SK-N-SH (cell line): Measurements from ENCODE around the gene NIPAL3. TPM values are rescaled to one million over a fixed set of nuclear protein-coding genes. Genes with fewer than 3 reads are reported as not detected.

Source experiments
- CTCF ChIA-PET: fragments of 300-600, 350-600 bp; formaldehyde crosslinking; extraction: SDS; loops from one replicate; lab custom pipeline; 2021; lab: Yijun Ruan, JAX
- POLR2A ChIA-PET: fragments of 350-600 bp; sonication (Branson Sonifier 250); formaldehyde crosslinking; extraction: SDS; loops from one replicate; lab custom pipeline; 2020; ENCODE audit warnings: antibody characterized with exemption, inconsistent platforms; lab: Yijun Ruan, JAX
- DNase-seq: peaks from one replicate; pipeline ENCODE4 v3.0.0; 2012
- H2AFZ ChIP-seq: fragments of 200-600 bp; sonication (generic); 2 replicates; pipeline ENCODE4 v1.8.1; 2016; ENCODE audit warnings: antibody characterized with exemption, mild to moderate bottlenecking, low read depth
- H3F3A ChIP-seq: fragments of 200-600 bp; sonication (generic); replicated peaks from 2 replicates; pipeline ENCODE3; 2016; ENCODE audit warnings: antibody characterized with exemption, mild to moderate bottlenecking; ENCODE audit not compliant: insufficient read depth
- H3K27ac ChIP-seq, 2 experiments: fragments of 200-500 bp in 1 of 2; fragments of 200-600 bp in 1 of 2; sonication (Bioruptor generic) in 1 of 2; sonication (generic), shearing (Covaris generic) in 1 of 2; 2 replicates each; pipeline versions ENCODE4 v1.5.1 to v1.6.1; 2014 to 2016; ENCODE audit warnings: low read depth in 2 of 2, inconsistent platforms in 1 of 2, low read length in 1 of 2, mild to moderate bottlenecking in 1 of 2, mixed read lengths in 1 of 2
- H3K27me3 ChIP-seq: fragments of 200-600 bp; sonication (generic), shearing (Covaris generic); 2 replicates; pipeline ENCODE4 v1.6.1; 2016; ENCODE audit warnings: mixed run types; ENCODE audit not compliant: insufficient read depth
- H3K36me3 ChIP-seq, 2 experiments: fragments of 200-500 bp in 1 of 2; fragments of 200-600 bp in 1 of 2; sonication (Bioruptor generic) in 1 of 2; sonication (generic) in 1 of 2; replicated peaks in 1 of 2; 2 replicates each; pipeline versions ENCODE3 to v1.5.1; 2014 to 2016; ENCODE audit warnings: low read length in 1 of 2, mild to moderate bottlenecking in 1 of 2; ENCODE audit not compliant: insufficient read depth in 2 of 2, control insufficient read depth in 1 of 2
- H3K4me1 ChIP-seq, 2 experiments: fragments of 200-500 bp in 1 of 2; fragments of 200-600 bp in 1 of 2; sonication (Bioruptor generic) in 1 of 2; sonication (generic), shearing (Covaris generic) in 1 of 2; 2 replicates each; pipeline versions ENCODE4 v1.5.1 to v1.6.1; 2014 to 2016; ENCODE audit warnings: low read depth in 1 of 2, low read length in 1 of 2, mixed run types in 1 of 2; ENCODE audit not compliant: insufficient read depth in 2 of 2, control insufficient read depth in 1 of 2
- H3K4me2 ChIP-seq: fragments of 200-600 bp; sonication (generic), shearing (Covaris generic); 2 replicates; pipeline ENCODE4 v1.6.1; 2017; ENCODE audit warnings: mixed run types
- H3K4me3 ChIP-seq, 2 experiments: fragments of 200-500 bp in 1 of 2; fragments of 200-600 bp in 1 of 2; sonication (Bioruptor generic) in 1 of 2; sonication (generic), shearing (Covaris generic) in 1 of 2; 2 replicates each; pipeline versions ENCODE4 v1.5.1 to v1.8.1; 2014 to 2016; ENCODE audit warnings: low read depth in 2 of 2, inconsistent platforms in 1 of 2, low read length in 1 of 2, mild to moderate bottlenecking in 1 of 2, mixed read lengths in 1 of 2, moderate library complexity in 1 of 2
- H3K79me2 ChIP-seq: fragments of 200-600 bp; sonication (generic); 2 replicates; pipeline ENCODE4 v1.8.1; 2017; ENCODE audit warnings: mild to moderate bottlenecking; ENCODE audit not compliant: insufficient read depth
- H3K9ac ChIP-seq: fragments of 200-600 bp; sonication (generic); 2 replicates; pipeline ENCODE4 v1.6.1; 2017; ENCODE audit warnings: mixed run types
- H3K9me2 ChIP-seq: fragments of 200-600 bp; sonication (generic); 2 replicates; pipeline ENCODE4 v1.6.1; 2017; ENCODE audit warnings: mixed run types
- H3K9me3 ChIP-seq: fragments of 200-600 bp; sonication (generic); 2 replicates; pipeline ENCODE4 v1.6.1; 2017; ENCODE audit warnings: mixed run types, mild to moderate bottlenecking, moderate library complexity
- H4K20me1 ChIP-seq: fragments of 200-600 bp; sonication (generic); 2 replicates; pipeline ENCODE4 v1.6.1; 2017; ENCODE audit warnings: mild to moderate bottlenecking, mixed run types; ENCODE audit not compliant: insufficient read depth
- EP300 ChIP-seq, 2 experiments: IDR thresholded peaks; 2 replicates each; pipeline versions ENCODE4 v1.4.0 to v1.6.1; 2012; ENCODE audit warnings: borderline replicate concordance in 1 of 2, low read depth in 1 of 2, low read length in 1 of 2
- EZH2phosphoT487 ChIP-seq: fragments of 200-600 bp; sonication (generic); IDR thresholded peaks from 2 replicates; pipeline ENCODE4 v1.6.1; 2017; ENCODE audit warnings: low read depth, mixed run types, mild to moderate bottlenecking, antibody characterized with exemption, moderate library complexity, borderline replicate concordance
- FOSL2 ChIP-seq: IDR thresholded peaks from 2 replicates; pipeline ENCODE4 v1.4.0; 2012; ENCODE audit warnings: low read depth, mild to moderate bottlenecking, moderate library complexity, borderline replicate concordance
- GATA2 ChIP-seq: sonication (generic); formaldehyde crosslinking; IDR thresholded peaks from 2 replicates; pipeline ENCODE4 v1.5.0; 2020; ENCODE audit warnings: mild to moderate bottlenecking, missing genetic modification reagents
- NFIC ChIP-seq: IDR thresholded peaks from 2 replicates; pipeline ENCODE4 v1.4.0; 2012; ENCODE audit warnings: borderline replicate concordance
- NRF1 ChIP-seq: IDR thresholded peaks from 2 replicates; pipeline ENCODE4 v1.6.1; 2012; ENCODE audit warnings: low read depth, mild to moderate bottlenecking, low read length
- RAD21 ChIP-seq: IDR thresholded peaks from 2 replicates; pipeline ENCODE4 v1.6.1; 2012; ENCODE audit warnings: mild to moderate bottlenecking, low read length
- RCOR1 ChIP-seq: fragments of 150-350 bp; IDR thresholded peaks from 2 replicates; pipeline ENCODE4 v1.6.1; 2017; ENCODE audit warnings: antibody characterized with exemption, low read length
- RFX5 ChIP-seq: IDR thresholded peaks from 2 replicates; pipeline ENCODE4 v1.6.1; 2012; ENCODE audit warnings: mild to moderate bottlenecking, improper control_type of control experiment, low read length
- SIN3A ChIP-seq: IDR thresholded peaks from 2 replicates; pipeline ENCODE4 v1.6.1; 2012; ENCODE audit warnings: low read depth, mild to moderate bottlenecking, low read length, moderate library complexity, borderline replicate concordance
- TAF1 ChIP-seq: IDR thresholded peaks from 2 replicates; pipeline ENCODE4 v1.6.1; 2012; ENCODE audit warnings: low read depth, mild to moderate bottlenecking, low read length, moderate library complexity, borderline replicate concordance
- WGBS: methylation state at CpG from one replicate; pipeline ENCODE4 v1.1.6; 2017; ENCODE audit warnings: low lambda C conversion rate; 5-methylcytosine and 5-hydroxymethylcytosine counted together
- polyA plus RNA-seq, 3 experiments: library from polyadenylated mRNA; depleted of rRNA; stranded (reverse); fragments of >200 nt; gene quantifications; 2 replicates each; pipeline ENCODE4 v1.2.3, GENCODE V29; 2012
- TF ChIP-seq, protein P1 (sequence below): IDR thresholded peaks from 2 replicates; pipeline ENCODE4; 2012
- TF ChIP-seq, protein P2 (sequence below): fragments of 150-350 bp; IDR thresholded peaks from 2 replicates; pipeline ENCODE4 v1.6.1; 2017; ENCODE audit warnings: antibody characterized with exemption, low read length, low read depth, borderline replicate concordance

NIPAL3 gene
- polyA plus RNA-seq, 1 of the 3 experiments (the other 2 are of a cell fraction), result 20.3 TPM

DNA sequence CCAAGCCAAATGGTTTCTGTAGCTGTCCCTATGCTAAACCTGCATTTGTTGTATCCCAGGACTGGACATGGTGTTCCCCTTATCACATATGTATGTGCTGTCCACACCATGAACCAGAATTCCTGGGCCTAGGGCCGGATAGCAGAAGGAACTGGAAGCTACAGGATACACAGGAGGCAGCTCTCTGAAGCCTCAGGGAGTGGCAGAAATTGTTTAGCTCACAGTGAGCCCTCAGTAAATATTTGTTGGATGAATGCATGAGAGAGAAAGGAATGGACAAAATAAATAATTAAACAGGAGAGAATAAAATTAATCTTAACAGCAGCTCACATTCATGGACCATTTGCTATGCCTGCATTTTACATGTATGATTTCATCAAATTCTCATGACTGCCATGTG, 2.1 kb downstream of the NIPAL3 start:
- H3K27ac ChIP-seq, result peak overlapping the region in 1 of 2 experiments; percentile 82; a peak in 2 of 4 replicates
- CTCF ChIA-PET, result interaction anchor here (0.7 to 2.9 kb wide), 5 partner anchors 8 to 26 kb away, joined by 3 to 18 read pairs (median 6); no protein-coding TSS in a partner anchor
- no peak for DNase-seq
- POLR2A ChIA-PET, result no interaction called here
- peaks cover 4 to 6% of the 10 kb centered on the region in 2 experiments for H3K36me3 ChIP-seq
- H3K9me2 ChIP-seq, result no peaks in the 10 kb centered on the region
- no peaks in the 10 kb centered on the region for H3K27me3 ChIP-seq
- 94% methylated on average over 1 of the region's 1 CpG for WGBS
- H3K4me2 ChIP-seq, result peak overlapping the region; percentile 91
- no peaks in the 10 kb centered on the region for H3K9me3 ChIP-seq
- H3F3A ChIP-seq, result peaks cover 16% of the 10 kb centered on the region
- H3K4me1 ChIP-seq, result peaks cover 17 to 26% of the 10 kb centered on the region in 2 experiments
- peaks cover 32% of the 10 kb centered on the region; the same call in 1 of the 2 replicates for H3K79me2 ChIP-seq
- no peak overlapping the region for H2AFZ ChIP-seq
- no peaks in the 10 kb centered on the region for H4K20me1 ChIP-seq
- peak overlapping the region in 1 of 2 experiments; percentile 18; a peak in 1 of 4 replicates for H3K4me3 ChIP-seq
- TF ChIP-seq EZH2phosphoT487 (no peak), RAD21 (no peak)
- peak overlapping the region; percentile 7; the same call in 1 of the 2 replicates for H3K9ac ChIP-seq

DNA sequence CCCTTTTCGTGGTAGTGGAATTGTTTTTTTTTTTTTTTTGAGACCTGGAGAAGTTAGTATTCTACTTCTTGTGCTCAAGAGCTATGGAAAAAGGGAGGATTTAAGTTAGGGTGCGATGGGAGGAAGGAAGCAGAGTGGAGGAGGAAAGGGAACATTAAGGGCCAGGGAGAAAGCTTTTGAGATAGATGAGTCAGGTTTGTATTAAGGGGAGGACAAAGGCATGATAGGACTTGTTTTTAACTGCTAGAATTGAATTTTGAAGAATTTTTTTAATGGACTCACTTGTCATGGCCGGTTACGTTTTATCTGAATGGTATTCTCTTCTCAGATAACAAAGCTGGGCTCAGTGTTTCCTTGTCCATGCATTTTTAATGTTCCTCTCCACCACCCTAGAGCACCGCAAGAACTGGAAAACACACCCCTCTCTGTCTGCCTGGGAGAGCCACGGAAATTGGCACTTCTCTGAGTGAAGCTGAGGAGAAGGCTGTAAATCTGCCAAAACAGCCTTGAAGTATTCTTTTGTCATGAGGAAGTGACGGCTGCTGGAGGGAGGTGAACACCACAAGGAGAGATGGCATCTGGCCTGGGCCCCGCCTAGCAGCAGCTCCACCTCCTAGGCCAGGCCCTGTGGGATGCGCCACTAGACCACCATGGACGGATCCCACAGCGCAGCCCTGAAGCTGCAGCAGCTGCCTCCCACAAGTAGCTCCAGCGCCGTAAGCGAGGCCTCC, 3.5 kb downstream of the NIPAL3 start:
- H3K27ac ChIP-seq, result peak overlapping the region in 1 of 2 experiments; percentile 82; a peak in 2 of 4 replicates
- no peak for DNase-seq
- no peaks in the 10 kb centered on the region for H3K9me3 ChIP-seq
- H3K79me2 ChIP-seq, result peaks cover 24% of the 10 kb centered on the region; the same call in 1 of the 2 replicates
- 77% methylated on average over 10 of the region's 14 CpGs for WGBS
- no peaks in the 10 kb centered on the region for H3K27me3 ChIP-seq
- H3K9me2 ChIP-seq, result no peaks in the 10 kb centered on the region
- no peak overlapping the region for H3K4me3 ChIP-seq
- no peaks in the 10 kb centered on the region for H4K20me1 ChIP-seq
- peaks cover 16% of the 10 kb centered on the region for H3F3A ChIP-seq
- H2AFZ ChIP-seq, result 0 out of 2 replicates have a peak overlapping the region, but pooled peaks have one; percentile 29
- H3K9ac ChIP-seq, result peak overlapping the region; percentile 16; the same call in 1 of the 2 replicates
- peaks cover 13 to 26% of the 10 kb centered on the region in 2 experiments for H3K4me1 ChIP-seq
- ChIA-PET POLR2A (interaction anchor here (0.6 kb wide), 1 partner anchor 113 kb away, joined by 3 read pairs; no protein-coding TSS in a partner anchor), CTCF (interaction anchor here (0.9 to 1.8 kb wide), 4 partner anchors 11 to 173 kb away, joined by 3 to 7 read pairs (median 4); no protein-coding TSS in a partner anchor)
- H3K36me3 ChIP-seq, result peaks cover 4 to 6% of the 10 kb centered on the region in 2 experiments
- TF ChIP-seq, protein P1, sequence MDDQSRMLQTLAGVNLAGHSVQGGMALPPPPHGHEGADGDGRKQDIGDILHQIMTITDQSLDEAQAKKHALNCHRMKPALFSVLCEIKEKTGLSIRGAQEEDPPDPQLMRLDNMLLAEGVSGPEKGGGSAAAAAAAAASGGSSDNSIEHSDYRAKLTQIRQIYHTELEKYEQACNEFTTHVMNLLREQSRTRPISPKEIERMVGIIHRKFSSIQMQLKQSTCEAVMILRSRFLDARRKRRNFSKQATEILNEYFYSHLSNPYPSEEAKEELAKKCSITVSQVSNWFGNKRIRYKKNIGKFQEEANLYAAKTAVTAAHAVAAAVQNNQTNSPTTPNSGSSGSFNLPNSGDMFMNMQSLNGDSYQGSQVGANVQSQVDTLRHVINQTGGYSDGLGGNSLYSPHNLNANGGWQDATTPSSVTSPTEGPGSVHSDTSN, result peak; percentile 80
- no peak for TF ChIP-seq FOSL2
- peak overlapping the region; percentile 91 for H3K4me2 ChIP-seq

DNA sequence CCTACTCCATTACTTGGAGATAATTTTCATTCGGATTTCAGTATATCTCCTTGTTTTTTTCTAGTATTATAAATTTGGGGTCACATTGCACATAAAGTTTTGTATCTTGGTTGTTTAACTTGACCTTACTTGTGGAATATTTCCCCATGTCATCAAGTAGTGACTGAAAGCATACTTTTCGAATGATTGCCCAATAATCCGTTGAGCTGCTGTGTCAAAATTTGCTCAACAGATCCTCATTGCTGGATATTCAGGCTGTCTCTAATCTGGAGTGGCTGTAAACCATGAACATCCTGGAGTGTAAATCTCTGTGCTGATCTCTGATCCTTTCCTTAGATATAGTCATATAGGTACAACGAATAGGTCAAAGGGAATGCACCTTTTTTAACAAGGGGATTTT, 4.9 kb downstream of the NIPAL3 start:
- TF ChIP-seq SIN3A (no peak), FOSL2 (no peak), RCOR1 (no peak), NRF1 (no peak), EP300 (IDR thresholded peaks at IDR 0.05; ENCODE audit: borderline replicate concordance in 1 of 2, low read depth in 1 of 2, low read length in 1 of 2) (no peak), GATA2 (CRISPR knock-in tag) (no peak), NFIC (no peak), TAF1 (no peak), RFX5 (no peak)
- TF ChIP-seq, protein P2, sequence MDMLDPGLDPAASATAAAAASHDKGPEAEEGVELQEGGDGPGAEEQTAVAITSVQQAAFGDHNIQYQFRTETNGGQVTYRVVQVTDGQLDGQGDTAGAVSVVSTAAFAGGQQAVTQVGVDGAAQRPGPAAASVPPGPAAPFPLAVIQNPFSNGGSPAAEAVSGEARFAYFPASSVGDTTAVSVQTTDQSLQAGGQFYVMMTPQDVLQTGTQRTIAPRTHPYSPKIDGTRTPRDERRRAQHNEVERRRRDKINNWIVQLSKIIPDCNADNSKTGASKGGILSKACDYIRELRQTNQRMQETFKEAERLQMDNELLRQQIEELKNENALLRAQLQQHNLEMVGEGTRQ, result no peak
- no peak overlapping the region for H3K9ac ChIP-seq
- no peak overlapping the region for H3K27ac ChIP-seq
- H2AFZ ChIP-seq, result no peak overlapping the region
- no peaks in the 10 kb centered on the region for H3K9me2 ChIP-seq
- H3K4me2 ChIP-seq, result no peak overlapping the region
- WGBS, result 93% methylated on average over 4 of the region's 4 CpGs
- peaks cover 12% of the 10 kb centered on the region for H3F3A ChIP-seq
- peaks cover 4 to 6% of the 10 kb centered on the region in 2 experiments for H3K36me3 ChIP-seq
- H3K4me1 ChIP-seq, result peaks cover 10 to 26% of the 10 kb centered on the region in 2 experiments
- no peak for DNase-seq
- peaks cover 24% of the 10 kb centered on the region; the same call in 1 of the 2 replicates for H3K79me2 ChIP-seq
- ChIA-PET POLR2A (no interaction called here), CTCF (interaction anchor here (1.2 kb wide), 1 partner anchor 27 kb away, joined by 4 read pairs; no protein-coding TSS in a partner anchor)
- H4K20me1 ChIP-seq, result no peaks in the 10 kb centered on the region
- H3K9me3 ChIP-seq, result no peaks in the 10 kb centered on the region
- H3K4me3 ChIP-seq, result no peak overlapping the region
- H3K27me3 ChIP-seq, result no peaks in the 10 kb centered on the region
